Raji (cell line): ENCODE measurements around the gene GGA2.

Source experiments
- POLR2A ChIP-seq: IDR thresholded peaks from 2 replicates; pipeline ENCODE4 v1.6.1; 2011; ENCODE audit warnings: low read depth, low read length, control low read depth; ENCODE audit not compliant: insufficient read depth

GGA2 gene

GRCh38 chr16:23511731-23512130 lies 1.4 kb upstream of the GGA2 start:
- TF ChIP-seq POLR2A: no peak

- no peak for TF ChIP-seq POLR2A
These were observed 521 bp downstream of the GGA2 start for GRCh38 chr16:23509782-23510163.

GRCh38 chr16:23509441-23509754 lies 896 bp downstream of the GGA2 start:
- no peak for TF ChIP-seq POLR2A

GRCh38 chr16:23508589-23509440 lies 1.5 kb downstream of the GGA2 start:
- peak; percentile 19; the same call in 1 of the 2 replicates for TF ChIP-seq POLR2A

- TF ChIP-seq POLR2A: peak; percentile 55
These were observed 3.7 kb downstream of the GGA2 start for GRCh38 chr16:23506606-23506994.

- no peak for TF ChIP-seq POLR2A
These were observed 4.4 kb downstream of the GGA2 start for GRCh38 chr16:23505671-23506605.

GRCh38 chr16:23505180-23505665 lies 5.1 kb downstream of the GGA2 start:
- TF ChIP-seq POLR2A: no peak

GRCh38 chr16:23504453-23505179 lies 5.7 kb downstream of the GGA2 start:
- TF ChIP-seq POLR2A: no peak

GRCh38 chr16:23504076-23504452 lies 6.2 kb downstream of the GGA2 start:
- TF ChIP-seq POLR2A: no peak

GRCh38 chr16:23502466-23502865 lies 7.8 kb downstream of the GGA2 start:
- TF ChIP-seq POLR2A: no peak

GRCh38 chr16:23501291-23501690 lies 9.0 kb downstream of the GGA2 start:
- TF ChIP-seq POLR2A: no peak

- TF ChIP-seq POLR2A: no peak
These were observed 9.4 kb downstream of the GGA2 start for GRCh38 chr16:23500862-23501225.

GRCh38 chr16:23500212-23500861 lies 10.0 kb downstream of the GGA2 start:
- TF ChIP-seq POLR2A: no peak

- no peak for TF ChIP-seq POLR2A
These were observed 10.5 kb downstream of the GGA2 start for GRCh38 chr16:23499801-23500200.

- TF ChIP-seq POLR2A: no peak
These were observed 11.4 kb downstream of the GGA2 start for GRCh38 chr16:23498863-23499262.

- TF ChIP-seq POLR2A: no peak
These were observed 12.8 kb downstream of the GGA2 start for GRCh38 chr16:23497543-23497868.
